Endothelial cell of umbilical vein (primary cell): ENCODE results near the gene DYNLT2. TPM values are rescaled to one million over a fixed set of nuclear protein-coding genes. Genes with fewer than 3 reads are reported as not detected.

Source experiments
- BruUV-seq: library from RNA; stranded (reverse); fragments of 400-500 nt; replicated peaks from 2 replicates; lab custom pipeline; 2021; lab: Mats Ljungman, UMichigan
- CTCF ChIA-PET: fragments of 300-600, 350-600 bp; sonication (Branson Sonifier 250); formaldehyde crosslinking; loops from one replicate; lab custom pipeline; 2021; ENCODE audit warnings: antibody characterized with exemption, inconsistent platforms; lab: Charles Lee
- POLR2A ChIA-PET: fragments of 300-600, 350-600 bp; sonication (Branson Sonifier 250); formaldehyde crosslinking; loops from one replicate; lab custom pipeline; 2021; ENCODE audit warnings: antibody characterized with exemption, inconsistent platforms; lab: Charles Lee
- DNase-seq: peaks from one replicate; pipeline ENCODE4 v3.0.0-alpha.2; 2011; ENCODE audit warnings: low read depth, low spot score
- FAIRE-seq: peaks from 2 replicates; lab custom pipeline; 2011; peaks lifted over from hg19 to GRCh38; lab: Jason Lieb, UNC
- H2AFZ ChIP-seq: 2 replicates; pipeline ENCODE4 v1.6.0; 2012; ENCODE audit warnings: low read depth, low read length, control low read depth, inconsistent platforms
- H3K27ac ChIP-seq: 2 replicates; pipeline ENCODE4 v1.5.1; 2011; ENCODE audit warnings: low read depth, mild to moderate bottlenecking, control low read depth, low read length, moderate library complexity; ENCODE audit not compliant: insufficient read depth
- H3K27me3 ChIP-seq, 2 experiments: 2 replicates each; pipeline versions ENCODE4 v1.6.0 to v1.6.1; 2011; ENCODE audit warnings: low read length in 2 of 2, mixed read lengths in 1 of 2; ENCODE audit not compliant: control insufficient read depth in 2 of 2, insufficient read depth in 2 of 2
- H3K36me3 ChIP-seq, 2 experiments: 2 replicates in 1 of 2; 3 replicates in 1 of 2; pipeline ENCODE4 v1.5.1; 2011; ENCODE audit warnings: low read length in 2 of 2, mild to moderate bottlenecking in 1 of 2, moderate library complexity in 1 of 2; ENCODE audit not compliant: control insufficient read depth in 2 of 2, insufficient read depth in 2 of 2; ENCODE audit errors: extremely low read depth in 1 of 2
- H3K4me1 ChIP-seq: 3 replicates; pipeline ENCODE4 v1.5.1; 2011; ENCODE audit warnings: mild to moderate bottlenecking, low read length; ENCODE audit not compliant: control insufficient read depth, insufficient read depth; ENCODE audit errors: extremely low read depth
- H3K4me2 ChIP-seq: 2 replicates; pipeline ENCODE4 v1.6.1; 2011; ENCODE audit warnings: low read length, control low read depth, mixed read lengths; ENCODE audit not compliant: insufficient read depth
- H3K4me3 ChIP-seq, 3 experiments: fragments of 200-600 bp in 1 of 3; sonication (generic), shearing (Covaris generic) in 1 of 3; replicated peaks in 1 of 3; 2 replicates each; pipeline ENCODE4 v1.5.1; 2011 to 2016; ENCODE audit warnings: control low read depth in 3 of 3, low read length in 3 of 3, mild to moderate bottlenecking in 2 of 3, inconsistent platforms in 1 of 3, low read depth in 1 of 3, moderate library complexity in 1 of 3; ENCODE audit not compliant: insufficient read depth in 1 of 3
- H3K79me2 ChIP-seq: 2 replicates; pipeline ENCODE4 v1.6.0; 2012; ENCODE audit warnings: low read length, inconsistent platforms; ENCODE audit not compliant: control insufficient read depth, insufficient read depth
- H3K9ac ChIP-seq: replicated peaks from 2 replicates; pipeline ENCODE3; 2011; ENCODE audit warnings: low read length, control low read depth; ENCODE audit not compliant: insufficient read depth; ENCODE audit errors: extremely low read depth
- H3K9me1 ChIP-seq: replicated peaks from 3 replicates; pipeline ENCODE4 v1.6.0; 2011; ENCODE audit warnings: mild to moderate bottlenecking, low read length; ENCODE audit not compliant: control insufficient read depth, insufficient read depth; ENCODE audit errors: extremely low read depth
- H3K9me3 ChIP-seq: replicated peaks from 2 replicates; pipeline ENCODE4 v1.5.1; 2012; ENCODE audit warnings: low read length, inconsistent platforms; ENCODE audit not compliant: control insufficient read depth, insufficient read depth
- H4K20me1 ChIP-seq: replicated peaks from 2 replicates; pipeline ENCODE3; 2011; ENCODE audit warnings: mild to moderate bottlenecking, low read length; ENCODE audit not compliant: control insufficient read depth, insufficient read depth; ENCODE audit errors: extremely low read depth
- CTCF ChIP-seq, 2 donors: IDR thresholded peaks; 1 replicate in 1 of 2; 2 replicates in 1 of 2; pipeline ENCODE4 v1.5.1; 2011; ENCODE audit warnings: low read length in 2 of 2, mild to moderate bottlenecking in 2 of 2, moderate library complexity in 2 of 2, control low read depth in 1 of 2, inconsistent platforms in 1 of 2, low read depth in 1 of 2; ENCODE audit not compliant: insufficient read depth in 1 of 2; ENCODE audit errors: extremely low read depth in 1 of 2
- EZH2 ChIP-seq: IDR thresholded peaks from 2 replicates; pipeline ENCODE4 v1.6.1; 2012; ENCODE audit warnings: borderline replicate concordance, low read depth, mild to moderate bottlenecking, moderate library complexity, low read length, inconsistent platforms; ENCODE audit not compliant: severe bottlenecking
- FOS ChIP-seq: IDR thresholded peaks from 2 replicates; pipeline ENCODE4 v1.6.1; 2011; ENCODE audit warnings: mild to moderate bottlenecking, low read length, moderate library complexity, borderline replicate concordance; ENCODE audit not compliant: insufficient read depth
- GATA2 ChIP-seq: IDR thresholded peaks from 2 replicates; pipeline ENCODE4 v1.7.0; 2011; ENCODE audit warnings: low read depth, mild to moderate bottlenecking, moderate library complexity, mixed read lengths, low read length; ENCODE audit not compliant: insufficient read length, insufficient read depth
- JUN ChIP-seq: IDR thresholded peaks from 2 replicates; pipeline ENCODE4 v1.6.1; 2011; ENCODE audit warnings: borderline replicate concordance, low read depth; ENCODE audit not compliant: insufficient read length, insufficient read depth
- MYC ChIP-seq: IDR thresholded peaks from one replicate; pipeline ENCODE4 v1.6.1; 2011; ENCODE audit warnings: mild to moderate bottlenecking, low read depth, low read length
- POLR2A ChIP-seq: IDR thresholded peaks from 2 replicates; pipeline ENCODE4 v1.6.1; 2012; ENCODE audit warnings: low read depth, mild to moderate bottlenecking, control low read depth, low read length
- POLR2AphosphoS5 ChIP-seq: IDR thresholded peaks from 2 replicates; pipeline ENCODE4 v1.6.1; 2012; ENCODE audit warnings: low read depth, mild to moderate bottlenecking, control low read depth, low read length, moderate library complexity; ENCODE audit not compliant: insufficient read depth
- dilution Hi-C: fragments of 300-500 bp; cut with MboI; formaldehyde crosslinking; loops from one replicate; pipeline ENCODE4 v1.15.0; 2019; ENCODE audit warnings: low sequenced_read_pairs; ENCODE audit not compliant: extremely low pct_ligation_motif_present
- intact Hi-C: fragments of 100-400 bp; cut with micrococcal nuclease; formaldehyde crosslinking; loops from one replicate; pipeline ENCODE4 v1.10.0; 2022
- polyA plus RNA-seq, 4 experiments: library from polyadenylated mRNA; depleted of rRNA in 3 of 4; stranded (reverse) in 3 of 4; unstranded in 1 of 4; fragments of >200 nt; gene quantifications; 2 replicates each; pipeline versions ENCODE4 v1.2.1 to v1.2.3, GENCODE V29; 2011 to 2012; ENCODE audit warnings: missing spikeins in 1 of 4
- total RNA-seq: library from RNA; stranded (reverse); gene quantifications from 2 replicates; pipeline ENCODE4 v1.2.3, GENCODE V29; 2021
- TF ChIP-seq, protein P1 (sequence below): IDR thresholded peaks from 2 replicates; pipeline ENCODE4 v1.6.1; 2011; ENCODE audit not compliant: insufficient read depth, insufficient read length

DYNLT2 gene
- total and polyA plus RNA-seq, 2 donors (not counting 3 experiments of a cell fraction or from before 2014, with no cell fraction given) = 0.39 to 0.88 TPM

DNA sequence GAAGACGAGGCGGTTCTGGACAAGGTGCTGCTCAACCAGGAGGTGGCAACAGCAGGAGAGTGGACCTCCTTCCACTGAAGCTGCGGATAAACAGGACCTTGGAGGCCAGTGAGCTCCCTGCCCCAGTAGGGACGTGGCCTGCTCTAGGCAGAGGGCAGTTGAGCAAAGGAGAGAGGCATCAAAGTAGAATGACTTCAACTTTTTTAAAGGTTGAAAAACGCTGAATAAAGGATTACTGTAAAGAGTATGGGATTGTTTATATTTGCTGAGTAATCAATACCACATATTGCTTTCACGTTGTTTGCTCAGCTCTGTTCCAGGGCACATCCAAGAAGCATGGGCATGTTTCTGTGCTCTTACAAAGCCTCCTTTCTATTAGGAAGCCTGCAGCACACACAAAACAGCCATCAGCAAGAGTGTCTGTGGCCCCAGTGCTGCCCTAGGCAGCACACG lies 48.1 kb upstream of the DYNLT2 start:
- H3K9me1 ChIP-seq = no peaks in the 10 kb centered on the region
- H3K79me2 ChIP-seq = no peaks in the 10 kb centered on the region
- ChIA-PET CTCF (interaction anchor here (1.3 to 3.4 kb wide), 3 partner anchors 10 to 718 kb away, joined by 3 to 14 read pairs (median 3); no protein-coding TSS in a partner anchor), POLR2A (no interaction called here)
- H3K9ac ChIP-seq = no peak overlapping the region
- no peak overlapping the region for H3K27ac ChIP-seq
- BruUV-seq = no TSS peak
- TF ChIP-seq JUN = no peak
- no peak for TF ChIP-seq GATA2
- TF ChIP-seq POLR2AphosphoS5 = no peak
- TF ChIP-seq, protein P1, sequence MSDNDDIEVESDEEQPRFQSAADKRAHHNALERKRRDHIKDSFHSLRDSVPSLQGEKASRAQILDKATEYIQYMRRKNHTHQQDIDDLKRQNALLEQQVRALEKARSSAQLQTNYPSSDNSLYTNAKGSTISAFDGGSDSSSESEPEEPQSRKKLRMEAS = no peak
- TF ChIP-seq CTCF (IDR thresholded peaks at IDR 0.05; ENCODE audit: extremely low read depth in 1 of 2, insufficient read depth in 1 of 2, low read depth in 1 of 2, low read length in 2 of 2) = no peak
- TF ChIP-seq FOS = no peak
- TF ChIP-seq EZH2 = no peak
- no peak for TF ChIP-seq POLR2A
- no peak for TF ChIP-seq MYC
- dilution Hi-C loops (no loop called here), intact Hi-C loops (no loop called here)
- no peak overlapping the region for H2AFZ ChIP-seq
- H3K36me3 ChIP-seq = no peaks in the 10 kb centered on the region
- H3K4me2 ChIP-seq = no peak overlapping the region
- FAIRE-seq (no peak), DNase-seq (no peak)
- H3K4me3 ChIP-seq = no peak overlapping the region
- no peaks in the 10 kb centered on the region for H3K9me3 ChIP-seq
- H3K27me3 ChIP-seq = peaks cover 4 to 16% of the 10 kb centered on the region in 2 experiments
- H3K4me1 ChIP-seq = no peaks in the 10 kb centered on the region
- H4K20me1 ChIP-seq = no peaks in the 10 kb centered on the region
